Retinal pigment epithelial cell (primary cell): ENCODE data around the gene DYNLL1.

Experiments used
- DNase-seq: peaks from one replicate; pipeline ENCODE4 v3.0.0-alpha.2; 2010; ENCODE audit warnings: low read depth
- H3K4me3 ChIP-seq: 2 replicates; pipeline ENCODE4 v1.5.1; 2011; ENCODE audit warnings: mild to moderate bottlenecking, low read length, control low read depth, moderate library complexity
- TF ChIP-seq, protein P1 (sequence below): conservative IDR thresholded peaks from 2 replicates; pipeline ENCODE4 v1.5.1; 2011; ENCODE audit warnings: low read depth, low read length, control low read depth, inconsistent platforms

The DYNLL1 gene

DNA sequence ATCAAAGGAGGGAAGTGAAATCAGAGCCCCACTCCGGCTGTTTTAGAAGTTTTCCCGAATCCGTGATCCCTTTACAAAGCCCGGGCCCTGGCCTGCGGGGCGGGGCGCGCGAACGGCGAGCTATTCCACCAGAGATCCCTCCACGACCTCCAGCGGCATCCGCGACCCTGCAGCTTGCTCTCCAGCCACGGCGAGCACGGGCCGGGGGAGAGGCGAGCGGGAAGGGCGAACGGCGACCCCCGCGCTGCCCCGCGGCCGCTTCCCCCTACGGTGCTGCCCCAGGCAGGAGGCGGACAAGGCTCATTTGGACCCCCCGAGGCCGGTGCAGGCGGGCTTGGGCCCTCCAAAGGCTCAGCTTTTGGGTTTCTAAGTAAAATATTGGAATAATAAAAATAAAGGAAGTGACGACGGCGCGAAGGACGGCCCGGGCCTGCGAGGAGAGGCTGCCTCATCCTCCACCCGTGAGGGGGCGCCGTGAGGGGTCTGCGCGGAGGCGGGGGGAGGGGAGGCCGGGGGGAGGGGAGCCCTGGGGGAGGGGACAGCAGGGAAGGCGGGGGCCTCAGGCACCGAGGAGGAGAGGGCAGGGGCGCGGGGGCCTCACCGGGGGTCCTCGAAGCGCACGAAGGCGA, 27.0 kb upstream of the DYNLL1 start:
- no peak for DNase-seq
- TF ChIP-seq, protein P1, sequence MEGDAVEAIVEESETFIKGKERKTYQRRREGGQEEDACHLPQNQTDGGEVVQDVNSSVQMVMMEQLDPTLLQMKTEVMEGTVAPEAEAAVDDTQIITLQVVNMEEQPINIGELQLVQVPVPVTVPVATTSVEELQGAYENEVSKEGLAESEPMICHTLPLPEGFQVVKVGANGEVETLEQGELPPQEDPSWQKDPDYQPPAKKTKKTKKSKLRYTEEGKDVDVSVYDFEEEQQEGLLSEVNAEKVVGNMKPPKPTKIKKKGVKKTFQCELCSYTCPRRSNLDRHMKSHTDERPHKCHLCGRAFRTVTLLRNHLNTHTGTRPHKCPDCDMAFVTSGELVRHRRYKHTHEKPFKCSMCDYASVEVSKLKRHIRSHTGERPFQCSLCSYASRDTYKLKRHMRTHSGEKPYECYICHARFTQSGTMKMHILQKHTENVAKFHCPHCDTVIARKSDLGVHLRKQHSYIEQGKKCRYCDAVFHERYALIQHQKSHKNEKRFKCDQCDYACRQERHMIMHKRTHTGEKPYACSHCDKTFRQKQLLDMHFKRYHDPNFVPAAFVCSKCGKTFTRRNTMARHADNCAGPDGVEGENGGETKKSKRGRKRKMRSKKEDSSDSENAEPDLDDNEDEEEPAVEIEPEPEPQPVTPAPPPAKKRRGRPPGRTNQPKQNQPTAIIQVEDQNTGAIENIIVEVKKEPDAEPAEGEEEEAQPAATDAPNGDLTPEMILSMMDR = no peak
- H3K4me3 ChIP-seq = peak overlapping the region; percentile 82

DNA sequence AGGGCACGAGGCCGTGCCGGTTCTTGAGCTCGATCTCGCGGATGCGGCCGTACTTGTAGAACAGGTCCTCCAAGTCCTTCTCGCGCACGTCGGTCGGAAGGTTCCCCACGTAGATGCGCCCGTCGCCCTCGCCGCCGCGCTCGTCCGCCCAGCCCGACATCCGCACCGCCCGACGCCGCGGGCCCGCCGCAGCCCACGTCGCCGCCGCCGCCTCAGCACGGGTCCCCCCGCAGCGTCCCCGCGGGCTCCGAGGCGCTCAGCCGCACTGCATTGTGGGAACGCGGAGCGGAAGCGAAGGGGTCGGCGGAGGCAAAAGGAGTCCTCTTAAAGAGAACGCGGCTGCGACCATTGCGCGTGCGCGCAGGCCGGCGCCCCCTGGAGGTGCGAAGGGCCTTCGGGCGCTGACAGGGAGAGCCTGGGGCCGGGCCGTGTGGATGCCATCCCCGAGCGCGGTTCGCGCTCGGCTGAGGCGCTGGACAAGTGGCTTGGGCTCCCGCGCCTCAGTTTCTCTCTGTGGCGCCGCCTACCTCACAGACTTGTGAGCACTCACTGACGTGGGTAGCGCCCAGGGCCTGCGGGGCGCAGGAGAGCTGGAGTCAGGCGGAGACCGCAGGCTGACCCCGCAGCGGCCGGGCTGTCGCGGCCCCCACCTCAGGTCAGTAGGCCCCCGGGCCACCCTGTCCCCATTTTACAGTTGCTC, 26.3 kb upstream of the DYNLL1 start, which contains the start of gene SRSF9:
SRSF9 (minus strand) TSS at position 299 of the 700 bp plus-strand sequence; CDS start at position 160, 139 bp downstream.
- TF ChIP-seq, protein P1 = peak; percentile 91
- H3K4me3 ChIP-seq = peak within 1 kb of the TSS; percentile 82
- peak; percentile 84 for DNase-seq

DNA sequence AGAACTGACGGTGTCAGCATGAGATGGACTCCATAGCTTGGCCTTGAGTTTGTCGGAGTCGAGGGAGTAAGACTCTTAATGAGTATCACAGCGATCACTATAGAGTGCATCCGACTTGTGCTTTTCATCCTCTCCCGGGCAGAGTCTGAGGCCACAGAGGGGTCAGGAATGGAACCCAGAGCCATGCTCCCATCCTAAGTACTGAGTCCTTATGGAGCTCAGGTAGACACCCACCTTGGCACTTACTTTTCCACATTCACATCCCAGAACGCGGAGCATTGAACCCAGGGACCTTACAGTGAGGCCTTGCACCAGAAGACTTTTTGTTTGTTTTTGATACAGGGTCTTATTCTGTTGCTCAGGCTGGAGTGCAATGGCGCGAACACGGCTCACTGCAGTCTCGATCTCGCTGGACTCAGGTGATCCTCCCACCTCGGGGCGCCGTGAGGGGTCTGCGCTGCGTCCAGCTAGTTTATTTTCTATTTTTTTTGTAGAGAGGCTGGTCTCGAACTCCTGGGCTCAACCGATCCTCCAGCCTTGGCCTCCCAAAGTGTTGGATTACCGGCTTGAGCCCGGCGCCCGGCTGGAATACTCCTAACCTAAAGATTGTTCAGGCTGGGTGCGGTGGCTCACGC, 25.6 kb upstream of the DYNLL1 start:
- TF ChIP-seq, protein P1 = no peak
- DNase-seq = no peak
- peak overlapping the region; percentile 82 for H3K4me3 ChIP-seq

DNA sequence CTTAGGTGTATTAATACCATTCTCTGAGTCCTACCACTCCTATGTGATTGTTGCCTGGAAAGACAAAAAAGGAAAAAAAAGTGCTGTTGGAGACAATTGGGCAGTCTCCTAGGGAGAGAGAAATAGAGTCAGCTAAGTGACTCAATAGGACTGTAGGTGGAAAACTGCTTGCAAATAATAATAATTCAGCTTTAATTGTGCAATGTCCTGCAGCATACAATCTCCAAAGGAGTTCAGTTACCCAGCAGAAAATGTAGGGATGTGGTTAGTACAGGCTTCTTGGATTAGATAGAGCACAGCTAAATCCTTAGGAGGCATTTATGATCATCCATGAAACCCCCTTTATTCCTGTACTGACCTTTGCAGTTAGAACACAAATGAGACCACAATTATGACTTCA, 23.4 kb upstream of the DYNLL1 start:
- no peak overlapping the region for H3K4me3 ChIP-seq
- DNase-seq = no peak
- TF ChIP-seq, protein P1 = no peak

DNA sequence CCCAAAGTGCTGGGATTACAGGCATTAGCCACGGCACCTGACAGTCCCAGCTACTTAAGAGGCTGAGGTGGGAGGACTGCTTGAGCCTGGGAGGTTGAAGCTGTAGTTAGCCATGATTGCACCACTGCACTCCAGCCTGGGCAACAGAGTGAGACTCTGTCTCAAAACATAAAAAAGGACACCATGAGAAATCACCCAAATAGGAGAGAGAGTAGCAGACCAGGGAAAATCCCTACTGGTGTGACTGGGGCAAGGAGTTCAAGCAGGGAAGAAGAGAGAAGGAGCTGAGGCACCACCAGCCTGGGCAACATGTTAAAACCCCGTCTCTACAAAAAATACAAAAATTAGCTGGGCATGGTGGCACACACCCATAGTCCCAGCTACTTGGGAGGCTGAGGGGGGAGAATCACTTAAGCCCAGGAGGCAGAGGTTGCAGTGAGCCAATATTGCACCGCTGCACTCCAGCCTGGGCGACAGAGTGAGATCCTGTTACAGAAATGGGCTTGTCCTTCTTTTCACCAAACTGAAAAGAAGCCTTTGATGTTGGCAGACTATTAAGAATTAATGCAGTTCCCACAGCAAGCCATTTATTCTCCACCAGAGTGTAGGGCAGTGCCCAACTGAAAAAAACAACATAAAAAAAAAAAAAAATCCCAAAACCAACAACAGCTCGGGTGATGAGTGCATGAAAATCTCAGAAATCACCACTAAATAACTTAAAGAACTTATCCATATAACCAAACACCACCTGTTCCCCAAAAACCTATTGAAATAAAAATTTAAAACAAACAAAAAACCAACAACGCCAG, 21.9 kb upstream of the DYNLL1 start:
- H3K4me3 ChIP-seq = no peak overlapping the region
- TF ChIP-seq, protein P1 = no peak
- no peak for DNase-seq

DNA sequence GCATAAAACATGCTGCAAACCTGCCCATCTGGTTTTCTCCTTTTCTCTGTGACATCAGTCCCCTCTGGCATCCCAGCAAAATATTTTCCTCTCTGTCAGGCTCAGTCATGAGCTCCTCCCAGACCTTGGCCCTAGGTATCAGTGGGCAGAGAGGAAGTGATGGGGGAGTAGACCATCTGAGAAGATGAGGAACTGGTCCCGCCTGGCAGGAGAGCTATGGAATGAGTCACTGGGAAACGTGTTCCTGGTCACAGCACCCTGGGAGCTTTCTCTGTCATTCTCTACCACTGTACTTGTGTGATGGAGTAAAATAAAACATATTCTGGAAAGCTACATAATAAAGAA, 21.3 kb upstream of the DYNLL1 start:
- no peak for DNase-seq
- TF ChIP-seq, protein P1 = no peak
- no peak overlapping the region for H3K4me3 ChIP-seq
